ENCODE measurements around the gene ILKAP. TPM values are rescaled to one million over a fixed set of nuclear protein-coding genes. Genes with fewer than 3 reads are reported as not detected.
A peak's percentile ranks its signal among the peaks of the same experiment; 100 is the strongest.

The ILKAP gene
- total RNA-seq, 4 donors from 2014 or later = 9.2 to 78.0 (median 29.1) TPM

DNA sequence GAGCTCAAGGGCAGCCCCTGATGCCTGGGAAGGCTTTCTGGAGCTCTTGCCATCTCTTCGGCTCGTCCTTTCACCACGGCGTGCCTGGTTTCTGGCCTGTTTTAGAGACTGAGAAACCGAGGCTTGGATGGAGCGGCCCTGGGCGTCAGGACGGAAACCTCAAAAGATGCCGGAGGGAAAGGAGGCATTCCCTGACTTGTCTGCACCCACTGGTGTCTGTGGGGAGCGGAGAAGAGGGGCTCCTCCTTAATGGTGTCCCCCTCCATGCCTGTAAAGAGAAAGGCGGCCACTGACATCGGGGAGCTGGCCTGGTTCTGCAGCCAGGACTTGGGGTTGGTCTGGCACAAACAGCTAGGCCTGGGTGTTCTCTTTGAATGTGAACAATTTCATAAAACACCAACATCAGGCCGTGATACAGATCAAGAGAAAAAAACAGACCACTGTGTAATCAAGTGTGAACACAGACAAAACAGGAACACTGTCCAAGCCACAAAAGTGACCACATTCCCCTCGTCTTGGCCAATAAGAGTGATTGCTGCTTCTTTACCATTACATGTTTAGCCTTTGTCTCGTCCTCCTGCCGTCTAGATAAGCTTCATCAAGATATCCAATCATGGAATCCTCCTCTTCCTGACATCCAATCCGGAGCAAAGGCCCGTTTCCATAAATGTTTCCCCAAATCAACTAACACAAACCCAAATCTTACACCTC lies 633 bp upstream of the ILKAP start:
- H3K9me3 ChIP-seq = no peaks in the 10 kb centered on the region
- no peak for TF ChIP-seq POLR2A (IDR thresholded peaks at IDR 0.05)
- TF ChIP-seq, protein P1, sequence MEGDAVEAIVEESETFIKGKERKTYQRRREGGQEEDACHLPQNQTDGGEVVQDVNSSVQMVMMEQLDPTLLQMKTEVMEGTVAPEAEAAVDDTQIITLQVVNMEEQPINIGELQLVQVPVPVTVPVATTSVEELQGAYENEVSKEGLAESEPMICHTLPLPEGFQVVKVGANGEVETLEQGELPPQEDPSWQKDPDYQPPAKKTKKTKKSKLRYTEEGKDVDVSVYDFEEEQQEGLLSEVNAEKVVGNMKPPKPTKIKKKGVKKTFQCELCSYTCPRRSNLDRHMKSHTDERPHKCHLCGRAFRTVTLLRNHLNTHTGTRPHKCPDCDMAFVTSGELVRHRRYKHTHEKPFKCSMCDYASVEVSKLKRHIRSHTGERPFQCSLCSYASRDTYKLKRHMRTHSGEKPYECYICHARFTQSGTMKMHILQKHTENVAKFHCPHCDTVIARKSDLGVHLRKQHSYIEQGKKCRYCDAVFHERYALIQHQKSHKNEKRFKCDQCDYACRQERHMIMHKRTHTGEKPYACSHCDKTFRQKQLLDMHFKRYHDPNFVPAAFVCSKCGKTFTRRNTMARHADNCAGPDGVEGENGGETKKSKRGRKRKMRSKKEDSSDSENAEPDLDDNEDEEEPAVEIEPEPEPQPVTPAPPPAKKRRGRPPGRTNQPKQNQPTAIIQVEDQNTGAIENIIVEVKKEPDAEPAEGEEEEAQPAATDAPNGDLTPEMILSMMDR (IDR thresholded peaks at IDR 0.05) = no peak
- peak overlapping the region; percentile 85 to 94 for H3K27ac ChIP-seq
- peak overlapping the region; percentile 37 to 91 for H3K4me3 ChIP-seq
- H3K27me3 ChIP-seq = no peaks in the 10 kb centered on the region
- DNase-seq = no peak
- intact Hi-C loops (cut with DNase I; ENCODE audit: low total_unique reads) = loop anchor here (10.0 kb wide), 1 partner anchor 61 kb away; no protein-coding TSS in a partner anchor
- H3K4me1 ChIP-seq = no peaks in the 10 kb centered on the region
- no peaks in the 10 kb centered on the region for H3K36me3 ChIP-seq

DNA sequence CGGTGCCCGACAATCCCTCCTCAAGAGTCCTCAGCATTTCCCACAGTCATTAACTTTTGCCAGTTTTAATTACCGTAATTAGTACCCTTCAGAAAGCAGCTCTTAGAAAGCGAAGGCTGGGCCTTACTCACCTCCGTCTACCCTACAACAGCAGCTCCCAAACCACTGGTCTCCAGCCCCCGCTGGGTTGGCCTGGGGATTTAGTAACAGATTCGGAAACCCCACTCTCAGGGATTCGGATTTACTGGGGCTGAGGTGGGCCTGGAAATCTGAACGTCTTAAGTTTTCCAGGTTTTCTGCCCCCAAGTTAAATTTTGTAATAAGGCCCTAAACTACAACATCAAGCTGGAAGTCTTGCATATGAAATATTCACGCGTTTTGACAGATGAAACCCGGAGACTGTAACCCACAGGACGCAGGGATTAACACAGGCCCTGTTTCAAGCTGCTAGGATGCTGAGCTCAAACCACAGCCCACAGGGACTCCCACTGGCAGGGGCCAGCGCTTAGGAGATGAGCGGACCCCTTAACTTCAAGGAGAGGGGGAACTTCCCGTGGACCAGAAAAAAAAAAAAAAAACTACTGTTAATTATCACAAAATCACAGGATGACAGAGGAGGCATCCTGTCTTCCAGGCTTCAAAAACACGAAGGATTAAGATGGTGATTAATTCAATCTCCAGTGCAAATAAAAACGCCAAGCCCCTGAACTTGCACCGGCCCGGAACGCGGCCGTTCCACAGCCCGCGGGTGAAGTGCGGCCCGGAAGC lies 985 bp downstream of the ILKAP start:
- Histone ChIP-seq H3K9me3 (no peaks in the 10 kb centered on the region), H3K36me3 (no peaks in the 10 kb centered on the region), H3K27ac (peak overlapping the region; percentile 75 to 94), H3K27me3 (no peaks in the 10 kb centered on the region), H3K4me1 (no peaks in the 10 kb centered on the region), H3K4me3 (peak overlapping the region; percentile 34 to 91)
- no peak for DNase-seq
- TF ChIP-seq POLR2A (IDR thresholded peaks at IDR 0.05) = no peak
- TF ChIP-seq, protein P1 (IDR thresholded peaks at IDR 0.05) = no peak
- intact Hi-C loops (cut with DNase I; ENCODE audit: low total_unique reads) = loop anchor here (10.0 kb wide), 1 partner anchor 62 kb away; no protein-coding TSS in a partner anchor

DNA sequence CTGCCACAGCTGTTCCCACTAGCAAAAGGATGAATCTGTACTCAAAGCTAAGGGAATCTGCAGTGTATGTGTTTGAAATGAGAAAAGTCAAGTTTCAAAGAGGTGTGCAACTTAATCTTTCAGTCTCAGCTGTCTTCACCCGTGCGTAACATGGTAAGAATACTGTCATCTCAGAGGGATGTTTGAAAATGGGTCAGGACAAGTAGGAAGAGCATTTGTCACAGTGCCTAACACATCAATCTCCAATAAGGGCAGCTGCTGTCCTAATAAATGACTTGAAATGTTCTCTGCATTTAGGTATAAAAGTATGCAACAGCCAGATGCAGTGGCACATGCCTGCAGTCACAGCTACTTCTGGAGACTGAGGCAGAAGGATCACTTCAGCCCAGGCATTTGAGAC lies 13.1 kb downstream of the ILKAP start:
- intact Hi-C loops (cut with DNase I; ENCODE audit: low total_unique reads) = no loop called here
- TF ChIP-seq, protein P1 (IDR thresholded peaks at IDR 0.05) = no peak
- no peak for TF ChIP-seq POLR2A (IDR thresholded peaks at IDR 0.05)
- Histone ChIP-seq H3K4me1 (no peaks in the 10 kb centered on the region), H3K27ac (no peak overlapping the region), H3K4me3 (no peak overlapping the region), H3K36me3 (no peaks in the 10 kb centered on the region), H3K9me3 (no peaks in the 10 kb centered on the region), H3K27me3 (no peaks in the 10 kb centered on the region)
- DNase-seq = no peak

DNA sequence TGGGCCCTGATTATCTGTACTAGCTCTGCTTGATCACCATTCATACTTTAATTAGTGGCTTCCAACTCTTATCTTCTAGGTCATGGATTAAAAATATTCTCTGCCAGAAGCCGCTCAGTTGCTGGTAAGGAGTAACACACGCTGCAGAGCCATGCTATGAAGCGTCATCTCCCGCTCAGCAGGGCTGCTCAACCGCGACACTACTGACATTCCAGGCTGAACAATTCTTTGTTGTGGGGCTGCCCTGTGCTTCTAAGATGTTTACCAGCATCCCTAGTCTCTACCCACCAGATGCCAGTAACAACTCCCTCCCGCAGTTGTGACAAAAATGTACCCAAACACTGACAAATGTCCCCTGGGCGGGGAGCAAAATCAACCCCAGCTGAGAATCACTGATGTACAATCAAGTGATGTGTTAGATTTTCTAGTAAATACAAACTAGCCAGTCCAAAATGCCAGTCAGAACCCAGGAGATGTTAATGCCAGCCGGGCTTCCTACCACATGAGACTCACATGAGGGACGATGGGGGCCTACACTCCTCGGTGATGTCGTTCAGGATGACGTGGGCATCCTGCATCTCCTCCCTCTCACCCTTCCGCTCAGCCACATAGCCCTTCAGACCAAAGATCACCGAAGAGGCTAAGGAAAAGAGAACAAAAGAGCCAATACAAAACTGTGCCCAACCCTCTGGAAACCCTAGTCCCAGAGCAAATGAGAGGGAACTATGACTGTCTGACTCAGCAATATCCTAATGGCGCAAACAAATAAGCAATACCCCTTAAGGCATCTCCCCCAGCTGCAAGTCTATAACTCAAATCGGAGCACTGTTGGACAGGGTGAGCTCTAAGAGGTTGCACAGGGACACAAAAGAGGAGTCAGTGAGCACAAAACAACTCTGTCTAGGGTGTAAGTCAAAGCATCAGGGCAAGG lies 15.6 kb downstream of the ILKAP start:
- Histone ChIP-seq H3K36me3 (no peaks in the 10 kb centered on the region), H3K27ac (no peak overlapping the region), H3K4me3 (no peak overlapping the region), H3K4me1 (no peaks in the 10 kb centered on the region), H3K9me3 (no peaks in the 10 kb centered on the region), H3K27me3 (no peaks in the 10 kb centered on the region)
- no peak for DNase-seq
- TF ChIP-seq POLR2A (IDR thresholded peaks at IDR 0.05) = no peak
- TF ChIP-seq, protein P1 (IDR thresholded peaks at IDR 0.05) = no peak
- intact Hi-C loops (cut with DNase I; ENCODE audit: low total_unique reads) = no loop called here
